ENCODE data around the gene WDFY4.

WDFY4 gene

DNA sequence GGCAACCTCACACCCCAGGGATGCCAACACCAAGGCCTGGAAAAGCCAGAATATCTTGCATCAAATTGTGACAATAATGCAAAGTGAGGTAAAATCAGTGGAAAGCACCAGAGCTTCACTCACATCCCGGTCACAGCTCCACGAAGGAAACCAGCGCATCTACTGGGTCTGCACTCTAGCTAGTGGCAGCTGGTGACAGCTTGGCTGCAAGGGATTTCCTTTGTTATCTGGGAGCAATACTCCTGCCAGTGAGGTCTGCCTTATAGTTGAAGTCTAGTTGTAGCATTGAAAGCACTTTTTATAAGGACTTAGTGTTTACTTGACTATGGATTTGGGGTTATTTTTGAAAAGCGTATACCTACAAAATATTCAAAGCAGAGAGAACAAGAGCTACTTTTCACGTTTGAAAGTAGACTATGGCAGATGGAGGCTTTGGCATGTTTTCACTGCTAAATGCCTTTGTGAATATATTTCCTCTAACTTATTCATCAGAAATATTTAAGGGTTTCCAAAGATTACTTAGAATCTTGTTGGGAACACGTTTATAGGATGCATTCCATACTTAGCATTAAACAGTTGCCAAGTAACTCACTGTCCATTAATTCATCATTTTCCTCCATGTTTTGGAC, 26.1 kb downstream of the WDFY4 start:
- Histone ChIP-seq H3K4me2 (no peak overlapping the region), H3K79me2 (ENCODE audit: insufficient read depth, low read depth) (no peaks in the 10 kb centered on the region), H4K20me1 (ENCODE audit: insufficient read depth) (no peaks in the 10 kb centered on the region), H3K4me3 (IDR thresholded peaks at IDR 0.05; ENCODE audit: insufficient read depth, low read depth, low read length) (no peak overlapping the region), H3K27me3 (ENCODE audit: insufficient read depth, low read depth) (no peaks in the 10 kb centered on the region), H3K36me3 (ENCODE audit: insufficient read depth) (no peaks in the 10 kb centered on the region), H3K9ac (no peak overlapping the region), H2AFZ (ENCODE audit: low read depth) (no peak overlapping the region), H3K4me1 (ENCODE audit: low read depth, poor library complexity, severe bottlenecking) (no peaks in the 10 kb centered on the region), H3K27ac (no peak overlapping the region)
- TF ChIP-seq, protein P1, sequence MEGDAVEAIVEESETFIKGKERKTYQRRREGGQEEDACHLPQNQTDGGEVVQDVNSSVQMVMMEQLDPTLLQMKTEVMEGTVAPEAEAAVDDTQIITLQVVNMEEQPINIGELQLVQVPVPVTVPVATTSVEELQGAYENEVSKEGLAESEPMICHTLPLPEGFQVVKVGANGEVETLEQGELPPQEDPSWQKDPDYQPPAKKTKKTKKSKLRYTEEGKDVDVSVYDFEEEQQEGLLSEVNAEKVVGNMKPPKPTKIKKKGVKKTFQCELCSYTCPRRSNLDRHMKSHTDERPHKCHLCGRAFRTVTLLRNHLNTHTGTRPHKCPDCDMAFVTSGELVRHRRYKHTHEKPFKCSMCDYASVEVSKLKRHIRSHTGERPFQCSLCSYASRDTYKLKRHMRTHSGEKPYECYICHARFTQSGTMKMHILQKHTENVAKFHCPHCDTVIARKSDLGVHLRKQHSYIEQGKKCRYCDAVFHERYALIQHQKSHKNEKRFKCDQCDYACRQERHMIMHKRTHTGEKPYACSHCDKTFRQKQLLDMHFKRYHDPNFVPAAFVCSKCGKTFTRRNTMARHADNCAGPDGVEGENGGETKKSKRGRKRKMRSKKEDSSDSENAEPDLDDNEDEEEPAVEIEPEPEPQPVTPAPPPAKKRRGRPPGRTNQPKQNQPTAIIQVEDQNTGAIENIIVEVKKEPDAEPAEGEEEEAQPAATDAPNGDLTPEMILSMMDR (conservative IDR thresholded peaks at IDR 0.05; ENCODE audit: low read depth, low read length): no peak

DNA sequence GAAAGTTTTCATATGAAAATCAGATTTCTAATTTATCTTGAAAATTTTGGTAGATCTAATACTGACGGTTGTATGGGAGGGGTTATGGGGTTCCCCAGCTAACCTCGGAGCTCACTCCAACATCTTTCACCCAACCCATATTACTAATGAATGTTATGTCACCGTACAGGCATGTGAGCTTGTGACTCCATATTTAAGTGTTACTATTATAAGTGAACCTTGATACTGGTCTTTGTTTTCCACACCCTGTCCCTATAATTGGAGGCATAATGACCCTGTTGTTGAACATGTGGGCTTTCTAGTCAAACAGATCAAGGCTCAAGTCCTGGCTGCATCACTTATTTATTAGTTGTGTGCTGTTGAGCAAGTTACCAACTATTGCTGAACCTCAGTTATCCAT, 27.2 kb downstream of the WDFY4 start:
- Histone ChIP-seq H3K36me3 (ENCODE audit: insufficient read depth) (no peaks in the 10 kb centered on the region), H3K4me2 (no peak overlapping the region), H3K4me3 (IDR thresholded peaks at IDR 0.05; ENCODE audit: insufficient read depth, low read depth, low read length) (no peak overlapping the region), H3K4me1 (ENCODE audit: low read depth, poor library complexity, severe bottlenecking) (no peaks in the 10 kb centered on the region), H3K27ac (no peak overlapping the region), H3K9ac (no peak overlapping the region), H4K20me1 (ENCODE audit: insufficient read depth) (no peaks in the 10 kb centered on the region), H3K79me2 (ENCODE audit: insufficient read depth, low read depth) (no peaks in the 10 kb centered on the region), H2AFZ (ENCODE audit: low read depth) (no peak overlapping the region), H3K27me3 (ENCODE audit: insufficient read depth, low read depth) (no peaks in the 10 kb centered on the region)
- TF ChIP-seq, protein P1 (conservative IDR thresholded peaks at IDR 0.05; ENCODE audit: low read depth, low read length): no peak

DNA sequence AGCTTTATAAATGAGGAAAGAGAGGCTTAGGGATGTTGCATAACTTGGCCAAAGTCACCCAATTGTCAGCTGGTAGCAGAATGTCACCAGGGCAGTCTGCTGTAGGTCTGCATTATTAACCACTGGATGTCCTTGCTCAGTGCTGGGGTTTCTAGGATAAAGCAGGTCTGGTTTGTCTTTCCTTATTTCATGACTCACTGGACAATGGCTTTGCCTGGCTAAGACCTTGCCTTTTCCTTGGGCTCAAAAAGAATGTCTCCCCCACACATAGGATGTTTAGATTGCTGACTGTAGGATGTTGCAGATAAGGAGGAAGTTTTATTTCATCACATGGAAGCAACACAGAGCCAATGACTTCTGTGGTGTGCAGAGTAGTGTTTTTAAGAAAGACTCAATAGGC, 29.4 kb downstream of the WDFY4 start:
- Histone ChIP-seq H3K27me3 (ENCODE audit: insufficient read depth, low read depth) (no peaks in the 10 kb centered on the region), H3K4me2 (no peak overlapping the region), H3K79me2 (ENCODE audit: insufficient read depth, low read depth) (no peaks in the 10 kb centered on the region), H3K4me3 (IDR thresholded peaks at IDR 0.05; ENCODE audit: insufficient read depth, low read depth, low read length) (no peak overlapping the region), H2AFZ (ENCODE audit: low read depth) (no peak overlapping the region), H3K9ac (no peak overlapping the region), H3K4me1 (ENCODE audit: low read depth, poor library complexity, severe bottlenecking) (no peaks in the 10 kb centered on the region), H3K27ac (no peak overlapping the region), H3K36me3 (ENCODE audit: insufficient read depth) (no peaks in the 10 kb centered on the region), H4K20me1 (ENCODE audit: insufficient read depth) (no peaks in the 10 kb centered on the region)
- TF ChIP-seq, protein P1 (conservative IDR thresholded peaks at IDR 0.05; ENCODE audit: low read depth, low read length): no peak

DNA sequence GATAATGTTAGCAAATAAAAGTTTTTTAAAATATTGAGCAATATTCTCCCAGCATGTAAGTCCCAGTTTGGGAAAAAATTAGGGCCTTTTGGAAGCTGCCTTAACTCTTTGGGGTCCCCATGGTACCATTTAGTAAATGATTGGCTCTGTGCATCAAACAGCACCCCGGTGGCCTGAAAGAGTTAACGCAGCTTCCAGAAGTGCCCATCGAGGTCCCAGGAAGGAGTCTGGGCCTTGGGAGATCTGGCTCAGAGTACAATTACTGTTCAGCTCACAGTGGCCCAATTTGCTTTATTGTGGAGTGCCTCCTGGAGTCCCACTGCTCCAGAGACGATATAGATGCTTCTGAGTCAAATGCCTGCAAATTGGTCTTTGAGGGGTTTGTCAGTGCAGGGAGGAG, 31.7 kb downstream of the WDFY4 start:
- no peaks in the 10 kb centered on the region for H3K79me2 ChIP-seq (ENCODE audit: insufficient read depth, low read depth)
- TF ChIP-seq, protein P1 (conservative IDR thresholded peaks at IDR 0.05; ENCODE audit: low read depth, low read length): no peak
- H3K36me3 ChIP-seq (ENCODE audit: insufficient read depth): no peaks in the 10 kb centered on the region
- H4K20me1 ChIP-seq (ENCODE audit: insufficient read depth): no peaks in the 10 kb centered on the region
- H3K27me3 ChIP-seq (ENCODE audit: insufficient read depth, low read depth): no peaks in the 10 kb centered on the region
- H3K27ac ChIP-seq: no peak overlapping the region
- no peak overlapping the region for H3K9ac ChIP-seq
- no peak overlapping the region for H3K4me2 ChIP-seq
- H3K4me1 ChIP-seq (ENCODE audit: low read depth, poor library complexity, severe bottlenecking): no peaks in the 10 kb centered on the region
- H3K4me3 ChIP-seq (IDR thresholded peaks at IDR 0.05; ENCODE audit: insufficient read depth, low read depth, low read length): no peak overlapping the region
- no peak overlapping the region for H2AFZ ChIP-seq (ENCODE audit: low read depth)

Measured in KMS-11 (cell line).